Caco-2 (cell line): ENCODE data around the gene AGAP2. TPM values are rescaled to one million over a fixed set of nuclear protein-coding genes. Genes with fewer than 3 reads are reported as not detected.
A peak's percentile ranks its signal among the peaks of the same experiment; 100 is the strongest.

Experiments used
- BruUV-seq: library from RNA; stranded (reverse); fragments of 400-500 nt; replicated peaks from 2 replicates; lab custom pipeline; 2021; lab: Mats Ljungman, UMichigan
- CTCF ChIA-PET: fragments of 300-600 bp; sonication (Branson Sonifier 250); formaldehyde crosslinking; loops from one replicate; lab custom pipeline; 2022; ENCODE audit warnings: antibody characterized with exemption; lab: Charles Lee
- POLR2A ChIA-PET: fragments of 300-600 bp; sonication (Branson Sonifier 250); formaldehyde crosslinking; loops from one replicate; lab custom pipeline; 2022; ENCODE audit warnings: antibody characterized with exemption; lab: Charles Lee
- DNase-seq, 2 experiments: peaks; one replicate each; pipeline versions ENCODE4 v3.0.0 to v3.0.0-alpha.2; 2020 to 2022
- H3K27me3 ChIP-seq: replicated peaks from 2 replicates; pipeline ENCODE4 v1.6.0; 2011; ENCODE audit warnings: low read length; ENCODE audit not compliant: control insufficient read depth, insufficient read depth
- H3K36me3 ChIP-seq: 2 replicates; pipeline ENCODE4 v1.5.1; 2011; ENCODE audit warnings: low read length; ENCODE audit not compliant: control insufficient read depth, insufficient read depth
- H3K4me1 ChIP-seq: fragments of 250-450 bp; sonication (Bioruptor Pico); 2 replicates; pipeline ENCODE4 v1.5.1; 2020; ENCODE audit warnings: mild to moderate bottlenecking
- H3K4me3 ChIP-seq: 2 replicates; pipeline ENCODE4 v1.5.1; 2011; ENCODE audit warnings: low read depth, mild to moderate bottlenecking, control low read depth, low read length
- H3K9me3 ChIP-seq: fragments of 250-450 bp; sonication (Bioruptor Pico); 2 replicates; pipeline ENCODE4 v1.5.1; 2020; ENCODE audit warnings: mild to moderate bottlenecking, moderate library complexity
- H3K27ac Mint-ChIP-seq: one replicate; pipeline ENCODE4 v1.8.0; 2022; ENCODE audit warnings: mixed read lengths; ENCODE audit not compliant: unreplicated experiment
- H3K27me3 Mint-ChIP-seq: one replicate; pipeline ENCODE4 v1.8.0; 2022; ENCODE audit warnings: mixed read lengths; ENCODE audit not compliant: insufficient read depth, unreplicated experiment
- H3K36me3 Mint-ChIP-seq: one replicate; pipeline ENCODE4 v1.8.0; 2022; ENCODE audit warnings: mild to moderate bottlenecking, mixed read lengths; ENCODE audit not compliant: insufficient read depth, unreplicated experiment
- H3K4me1 Mint-ChIP-seq: one replicate; pipeline ENCODE4 v1.8.0; 2022; ENCODE audit warnings: low read depth, mixed read lengths; ENCODE audit not compliant: unreplicated experiment
- H3K4me3 Mint-ChIP-seq: one replicate; pipeline ENCODE4 v1.8.0; 2022; ENCODE audit warnings: mild to moderate bottlenecking, moderate library complexity, mixed read lengths; ENCODE audit not compliant: unreplicated experiment
- H3K9me3 Mint-ChIP-seq: one replicate; pipeline ENCODE4 v1.8.0; 2022; ENCODE audit warnings: mixed read lengths; ENCODE audit not compliant: unreplicated experiment
- CTCF ChIP-seq, 2 experiments: fragments of 200-600 bp in 1 of 2; IDR thresholded peaks; 1 replicate in 1 of 2; 2 replicates in 1 of 2; pipeline versions ENCODE4 v1.5.1 to v1.8.0; 2011 to 2022; ENCODE audit warnings: antibody characterized with exemption in 1 of 2, control low read depth in 1 of 2, inconsistent platforms in 1 of 2, low read depth in 1 of 2, low read length in 1 of 2, mild to moderate bottlenecking in 1 of 2, moderate library complexity in 1 of 2; ENCODE audit not compliant: insufficient read depth in 1 of 2, severe bottlenecking in 1 of 2, unreplicated experiment in 1 of 2
- intact Hi-C: fragments of 100-400 bp; cut with micrococcal nuclease; formaldehyde crosslinking; loops from one replicate; pipeline ENCODE4 v1.10.0; 2022; ENCODE audit not compliant: unreplicated experiment
- total RNA-seq: library from RNA; stranded (reverse); gene quantifications from 2 replicates; pipeline ENCODE4 v1.2.3, GENCODE V29; 2022

AGAP2 gene
- total RNA-seq, 1 experiment from 2014 or later = 0.09 TPM

GRCh38 chr12:57771236-57771872 is 32.8 kb upstream of the AGAP2 start:
- peak overlapping the region; percentile 97 for H3K27ac Mint-ChIP-seq
- Histone ChIP-seq H3K36me3 (peaks cover 3% of the 10 kb centered on the region), H3K9me3 (no peaks in the 10 kb centered on the region), H3K4me1 (peaks cover 18% of the 10 kb centered on the region), H3K4me3 (peak overlapping the region; percentile 82), H3K27me3 (no peaks in the 10 kb centered on the region)
- no peaks in the 10 kb centered on the region for H3K9me3 Mint-ChIP-seq
- intact Hi-C loops = no loop called here
- peaks cover 13% of the 10 kb centered on the region for H3K4me1 Mint-ChIP-seq
- peak; percentile 90 for DNase-seq
- no peak for TF ChIP-seq CTCF (IDR thresholded peaks at IDR 0.05; ENCODE audit: insufficient read depth in 1 of 2, low read depth in 1 of 2, low read length in 1 of 2, severe bottlenecking in 1 of 2, unreplicated experiment in 1 of 2)
- peaks cover 26% of the 10 kb centered on the region for H3K36me3 Mint-ChIP-seq
- peak overlapping the region; percentile 88 for H3K4me3 Mint-ChIP-seq
- TSS peak; percentile 66 for BruUV-seq
- no peaks in the 10 kb centered on the region for H3K27me3 Mint-ChIP-seq
- ChIA-PET POLR2A (interaction anchor here (0.9 to 1.2 kb wide), 3 partner anchors 12 to 125 kb away, joined by 3 to 7 read pairs (median 5); partner anchors contain the start of gene CDK4), CTCF (interaction anchor here (0.9 kb wide), 1 partner anchor 11 kb away, joined by 6 read pairs; no protein-coding TSS in a partner anchor)

- no peaks in the 10 kb centered on the region for H3K27me3 Mint-ChIP-seq
- BruUV-seq = no TSS peak
- H3K4me1 ChIP-seq = peaks cover 18% of the 10 kb centered on the region
- intact Hi-C loops = no loop called here
- no peak overlapping the region for H3K27ac Mint-ChIP-seq
- H3K9me3 Mint-ChIP-seq = no peaks in the 10 kb centered on the region
- H3K4me3 Mint-ChIP-seq = peak overlapping the region; percentile 88
- no peak for DNase-seq
- no peaks in the 10 kb centered on the region for H3K27me3 ChIP-seq
- POLR2A ChIA-PET = no interaction called here
- H3K4me3 ChIP-seq = no peak overlapping the region
- H3K4me1 Mint-ChIP-seq = peaks cover 14% of the 10 kb centered on the region
- H3K9me3 ChIP-seq = no peaks in the 10 kb centered on the region
- peaks cover 3% of the 10 kb centered on the region for H3K36me3 ChIP-seq
- CTCF ChIA-PET = no interaction called here
- no peak for TF ChIP-seq CTCF (IDR thresholded peaks at IDR 0.05; ENCODE audit: insufficient read depth in 1 of 2, low read depth in 1 of 2, low read length in 1 of 2, severe bottlenecking in 1 of 2, unreplicated experiment in 1 of 2)
- peaks cover 28% of the 10 kb centered on the region for H3K36me3 Mint-ChIP-seq
These were observed 32.2 kb upstream of the AGAP2 start for GRCh38 chr12:57770734-57771133.

- CTCF ChIA-PET = no interaction called here
- Histone ChIP-seq H3K4me3 (no peak overlapping the region), H3K4me1 (peaks cover 18% of the 10 kb centered on the region), H3K27me3 (no peaks in the 10 kb centered on the region), H3K36me3 (peaks cover 3% of the 10 kb centered on the region), H3K9me3 (no peaks in the 10 kb centered on the region)
- TF ChIP-seq CTCF (IDR thresholded peaks at IDR 0.05; ENCODE audit: insufficient read depth in 1 of 2, low read depth in 1 of 2, low read length in 1 of 2, severe bottlenecking in 1 of 2, unreplicated experiment in 1 of 2) = no peak
- no TSS peak for BruUV-seq
- H3K4me3 Mint-ChIP-seq = peak overlapping the region; percentile 88
- no peak overlapping the region for H3K27ac Mint-ChIP-seq
- peaks cover 28% of the 10 kb centered on the region for H3K36me3 Mint-ChIP-seq
- H3K9me3 Mint-ChIP-seq = no peaks in the 10 kb centered on the region
- intact Hi-C loops = no loop called here
- no peaks in the 10 kb centered on the region for H3K27me3 Mint-ChIP-seq
- POLR2A ChIA-PET = no interaction called here
- H3K4me1 Mint-ChIP-seq = peaks cover 14% of the 10 kb centered on the region
- DNase-seq = no peak
These were observed 31.1 kb upstream of the AGAP2 start for GRCh38 chr12:57769594-57769993.
